MM.1S (cell line): ENCODE results near the gene GSTM4.
"Not testable (repeated sequence)": the region's sequence is repeated elsewhere in the genome, so short reads cannot be mapped to it uniquely, and the experiment has no call there.

Experiments
- DNase-seq: peaks from one replicate; pipeline ENCODE4 v3.0.0-alpha.2; 2015
- H2AFZ ChIP-seq: fragments of 300-600 bp; sonication (generic); 2 replicates; pipeline ENCODE4 v1.6.0; 2016; ENCODE audit warnings: antibody characterized with exemption, low read length
- H3F3A ChIP-seq: fragments of 300-600 bp; sonication (generic); 2 replicates; pipeline ENCODE4 v1.6.1; 2016; ENCODE audit warnings: mild to moderate bottlenecking, antibody characterized with exemption, low read length, moderate library complexity, mixed read lengths; ENCODE audit not compliant: insufficient read depth
- H3K27ac ChIP-seq: fragments of 300-600 bp; sonication (generic); 2 replicates; pipeline ENCODE4 v1.5.1; 2016; ENCODE audit warnings: mild to moderate bottlenecking, low read length
- H3K27me3 ChIP-seq: fragments of 300-600 bp; sonication (generic); replicated peaks from 2 replicates; pipeline ENCODE4 v1.6.0; 2016; ENCODE audit warnings: low read length; ENCODE audit not compliant: insufficient read depth
- H3K36me3 ChIP-seq: fragments of 300-600 bp; sonication (generic); replicated peaks from 2 replicates; pipeline ENCODE4 v1.6.1; 2016; ENCODE audit warnings: mild to moderate bottlenecking, low read length, mixed read lengths; ENCODE audit not compliant: insufficient read depth
- H3K4me1 ChIP-seq: fragments of 300-600 bp; sonication (generic); 2 replicates; pipeline ENCODE4 v1.6.1; 2016; ENCODE audit warnings: low read length, mixed read lengths
- H3K4me2 ChIP-seq: fragments of 300-600 bp; sonication (generic); 2 replicates; pipeline ENCODE4 v1.6.0; 2016; ENCODE audit warnings: low read depth, low read length
- H3K4me3 ChIP-seq: fragments of 300-600 bp; sonication (generic); 2 replicates; pipeline ENCODE4 v1.5.1; 2016; ENCODE audit warnings: low read length, mixed read lengths
- H3K79me2 ChIP-seq: fragments of 300-600 bp; sonication (generic); 2 replicates; pipeline ENCODE4 v1.6.1; 2016; ENCODE audit warnings: mixed run types, low read length, mixed read lengths
- H3K9ac ChIP-seq: fragments of 300-600 bp; sonication (generic); 2 replicates; pipeline ENCODE4 v1.6.1; 2016; ENCODE audit warnings: low read length, mixed read lengths
- H3K9me2 ChIP-seq: fragments of 300-600 bp; sonication (generic); replicated peaks from 2 replicates; pipeline ENCODE4 v1.6.1; 2016; ENCODE audit warnings: mild to moderate bottlenecking, low read length, mixed read lengths; ENCODE audit not compliant: insufficient read depth
- H3K9me3 ChIP-seq: fragments of 300-600 bp; sonication (generic); replicated peaks from 2 replicates; pipeline ENCODE4 v1.6.1; 2016; ENCODE audit warnings: mild to moderate bottlenecking, low read length, mixed read lengths; ENCODE audit not compliant: insufficient read depth
- H4K20me1 ChIP-seq: fragments of 300-600 bp; sonication (generic); 2 replicates; pipeline ENCODE4 v1.6.1; 2016; ENCODE audit warnings: mild to moderate bottlenecking, low read length, moderate library complexity, mixed read lengths; ENCODE audit not compliant: insufficient read depth
- EZH2 ChIP-seq: fragments of 300-600 bp; sonication (generic); optimal IDR thresholded peaks from 2 replicates; pipeline ENCODE3; 2017; ENCODE audit warnings: low read depth, mild to moderate bottlenecking, antibody characterized with exemption, low read length, mixed read lengths
- EZH2phosphoT487 ChIP-seq: fragments of 300-600 bp; sonication (generic); IDR thresholded peaks from 2 replicates; pipeline ENCODE4 v1.6.1; 2018; ENCODE audit warnings: antibody characterized with exemption, low read length
- TF ChIP-seq, protein P1 (sequence below): fragments of 300-600 bp; sonication (generic); IDR thresholded peaks from 2 replicates; pipeline ENCODE4 v1.5.1; 2016; ENCODE audit warnings: antibody characterized with exemption, low read length, mixed read lengths

Gene GSTM4

DNA sequence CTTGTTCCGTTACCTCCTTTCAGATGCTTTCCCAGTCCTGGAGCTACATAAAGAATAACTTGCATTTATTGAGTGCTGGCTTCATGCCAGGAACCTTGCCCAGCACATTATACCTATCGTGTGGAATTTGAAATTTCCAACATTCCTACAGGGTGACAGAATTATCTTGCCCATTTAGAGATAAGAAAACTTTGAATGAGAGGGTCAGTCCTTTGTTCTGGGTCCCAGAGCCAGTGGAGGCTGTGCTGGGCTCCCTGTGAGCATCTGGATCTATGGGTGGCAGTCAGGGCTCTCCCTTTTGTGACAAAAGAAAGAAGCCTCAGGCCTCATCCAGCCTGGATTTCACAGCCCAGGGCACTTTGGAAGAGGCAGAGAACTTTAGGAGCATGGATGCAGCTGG lies 3.2 kb downstream of the GSTM4 start:
- H3K4me1 ChIP-seq: no peaks in the 10 kb centered on the region
- no peaks in the 10 kb centered on the region for H3K27me3 ChIP-seq
- no peaks in the 10 kb centered on the region for H3F3A ChIP-seq
- no peaks in the 10 kb centered on the region for H3K9me2 ChIP-seq
- no peaks in the 10 kb centered on the region for H4K20me1 ChIP-seq
- no peak overlapping the region for H3K9ac ChIP-seq
- no peak overlapping the region for H3K27ac ChIP-seq
- no peak overlapping the region for H3K4me2 ChIP-seq
- no peak overlapping the region for H3K4me3 ChIP-seq
- H3K9me3 ChIP-seq: no peaks in the 10 kb centered on the region
- H3K79me2 ChIP-seq: no peaks in the 10 kb centered on the region
- H3K36me3 ChIP-seq: no peaks in the 10 kb centered on the region
- no peak for TF ChIP-seq EZH2
- TF ChIP-seq EZH2phosphoT487: no peak
- TF ChIP-seq, protein P1, sequence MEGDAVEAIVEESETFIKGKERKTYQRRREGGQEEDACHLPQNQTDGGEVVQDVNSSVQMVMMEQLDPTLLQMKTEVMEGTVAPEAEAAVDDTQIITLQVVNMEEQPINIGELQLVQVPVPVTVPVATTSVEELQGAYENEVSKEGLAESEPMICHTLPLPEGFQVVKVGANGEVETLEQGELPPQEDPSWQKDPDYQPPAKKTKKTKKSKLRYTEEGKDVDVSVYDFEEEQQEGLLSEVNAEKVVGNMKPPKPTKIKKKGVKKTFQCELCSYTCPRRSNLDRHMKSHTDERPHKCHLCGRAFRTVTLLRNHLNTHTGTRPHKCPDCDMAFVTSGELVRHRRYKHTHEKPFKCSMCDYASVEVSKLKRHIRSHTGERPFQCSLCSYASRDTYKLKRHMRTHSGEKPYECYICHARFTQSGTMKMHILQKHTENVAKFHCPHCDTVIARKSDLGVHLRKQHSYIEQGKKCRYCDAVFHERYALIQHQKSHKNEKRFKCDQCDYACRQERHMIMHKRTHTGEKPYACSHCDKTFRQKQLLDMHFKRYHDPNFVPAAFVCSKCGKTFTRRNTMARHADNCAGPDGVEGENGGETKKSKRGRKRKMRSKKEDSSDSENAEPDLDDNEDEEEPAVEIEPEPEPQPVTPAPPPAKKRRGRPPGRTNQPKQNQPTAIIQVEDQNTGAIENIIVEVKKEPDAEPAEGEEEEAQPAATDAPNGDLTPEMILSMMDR: no peak
- no peak overlapping the region for H2AFZ ChIP-seq
- DNase-seq: no peak

DNA sequence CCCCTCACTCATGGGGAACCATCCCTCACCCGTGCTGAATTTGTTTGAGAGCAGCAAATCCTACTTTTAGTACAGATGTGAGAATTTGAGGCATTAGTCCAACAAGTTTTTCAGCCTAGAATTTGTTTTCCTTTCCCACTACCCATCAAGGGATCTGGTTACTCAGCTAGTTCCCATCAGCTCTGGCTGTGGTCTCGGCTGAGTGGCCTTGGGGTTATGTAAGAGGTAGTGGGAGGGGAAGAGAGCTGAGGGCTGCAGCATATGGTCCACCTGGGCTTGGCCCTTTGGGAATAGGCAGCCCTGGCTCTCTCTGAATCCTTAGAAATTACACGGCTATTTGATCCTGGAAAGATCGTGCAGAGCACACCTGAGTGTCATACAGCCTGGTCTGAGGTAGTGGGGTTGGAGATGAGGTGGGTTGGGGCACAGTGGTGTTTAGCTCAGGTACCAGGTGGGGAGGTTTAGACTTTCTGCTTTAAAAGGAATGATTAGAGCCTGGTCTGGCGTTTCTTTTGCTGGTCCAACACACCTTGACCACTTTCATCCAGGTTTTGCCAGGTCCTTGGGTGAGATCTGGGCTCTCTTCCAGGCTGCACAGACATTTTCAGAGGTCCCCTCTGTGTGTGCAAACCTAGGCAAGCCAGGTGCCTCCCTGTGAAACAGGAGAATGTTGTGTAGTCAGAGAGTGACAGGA lies 4.2 kb downstream of the GSTM4 start:
- Histone ChIP-seq H2AFZ (no peak overlapping the region), H3F3A (no peaks in the 10 kb centered on the region), H3K36me3 (no peaks in the 10 kb centered on the region), H3K9me3 (no peaks in the 10 kb centered on the region), H3K27ac (no peak overlapping the region), H3K4me2 (no peak overlapping the region), H3K4me3 (no peak overlapping the region), H3K27me3 (no peaks in the 10 kb centered on the region), H3K4me1 (no peaks in the 10 kb centered on the region), H3K9ac (no peak overlapping the region), H4K20me1 (no peaks in the 10 kb centered on the region), H3K79me2 (no peaks in the 10 kb centered on the region), H3K9me2 (no peaks in the 10 kb centered on the region)
- no peak for DNase-seq
- TF ChIP-seq EZH2 (no peak), EZH2phosphoT487 (no peak)
- TF ChIP-seq, protein P1: no peak

DNA sequence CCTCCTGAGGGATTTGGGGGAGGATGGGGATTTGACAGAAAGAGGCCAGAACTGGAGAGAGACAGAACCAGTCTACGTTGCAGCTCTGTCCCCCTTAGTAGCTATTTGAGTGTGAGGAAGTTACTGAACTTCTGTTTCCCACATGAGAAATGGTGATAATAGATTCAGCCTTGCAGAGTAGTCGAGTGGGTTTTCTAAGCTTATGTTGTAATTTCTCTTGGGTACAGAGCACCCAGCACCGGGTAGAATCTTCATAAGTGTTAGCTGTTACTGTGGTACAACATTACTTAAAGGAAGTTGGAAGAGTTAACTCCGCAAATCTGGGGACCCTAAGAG lies 4.8 kb downstream of the GSTM4 start:
- H3K27ac ChIP-seq, H3K27me3 ChIP-seq, H3K4me1 ChIP-seq, H3K36me3 ChIP-seq, H3K9me3 ChIP-seq, H3K9me2 ChIP-seq, H3K9ac ChIP-seq, H4K20me1 ChIP-seq, H3K4me2 ChIP-seq, DNase-seq, H2AFZ ChIP-seq, H3K79me2 ChIP-seq, H3K4me3 ChIP-seq, H3F3A ChIP-seq: not testable (repeated sequence)

DNA sequence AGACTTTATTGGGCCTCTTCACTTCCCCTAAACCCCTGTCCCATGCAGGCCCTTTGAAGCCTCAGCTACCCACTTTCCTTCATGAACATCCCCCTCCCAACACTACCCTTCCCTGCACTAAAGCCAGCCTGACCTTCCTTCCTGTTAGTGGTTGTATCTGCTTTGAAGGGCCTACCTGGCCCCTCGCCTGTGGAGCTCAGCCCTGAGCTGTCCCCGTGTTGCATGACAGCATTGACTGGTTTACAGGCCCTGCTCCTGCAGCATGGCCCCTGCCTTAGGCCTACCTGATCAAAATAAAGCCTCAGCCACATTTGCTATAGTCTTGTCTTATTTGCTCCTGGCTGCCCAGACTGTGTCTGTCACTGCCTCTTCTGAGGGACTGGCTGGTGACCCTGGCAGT lies 5.5 kb downstream of the GSTM4 start:
- no peak overlapping the region for H3K9ac ChIP-seq
- TF ChIP-seq EZH2phosphoT487 (no peak), EZH2 (no peak)
- TF ChIP-seq, protein P1: no peak
- no peak overlapping the region for H3K27ac ChIP-seq
- H3F3A ChIP-seq: no peaks in the 10 kb centered on the region
- no peaks in the 10 kb centered on the region for H3K9me3 ChIP-seq
- no peaks in the 10 kb centered on the region for H3K27me3 ChIP-seq
- H3K4me2 ChIP-seq: no peak overlapping the region
- H3K9me2 ChIP-seq: no peaks in the 10 kb centered on the region
- H3K36me3 ChIP-seq: no peaks in the 10 kb centered on the region
- H3K79me2 ChIP-seq: no peaks in the 10 kb centered on the region
- no peak for DNase-seq
- no peak overlapping the region for H2AFZ ChIP-seq
- no peaks in the 10 kb centered on the region for H4K20me1 ChIP-seq
- no peak overlapping the region for H3K4me3 ChIP-seq
- no peaks in the 10 kb centered on the region for H3K4me1 ChIP-seq
